Cardiac fibroblast (primary cell): ENCODE measurements around the gene AAK1.

Experiments
- DNase-seq, 2 donors: peaks; one replicate each; pipeline versions ENCODE4 v3.0.0 to v3.0.0-alpha.2; 2010; ENCODE audit warnings: low read depth in 2 of 2
- H3K4me3 ChIP-seq, 2 donors: replicated peaks in 1 of 2; 1 replicate in 1 of 2; 2 replicates in 1 of 2; pipeline ENCODE4 v1.5.1; 2011; ENCODE audit warnings: low read depth in 2 of 2, low read length in 2 of 2, mild to moderate bottlenecking in 2 of 2, moderate library complexity in 1 of 2
- TF ChIP-seq, protein P1 (sequence below): IDR thresholded peaks from one replicate; pipeline ENCODE4 v1.5.1; 2011; ENCODE audit warnings: low read depth, mild to moderate bottlenecking, low read length, inconsistent platforms

AAK1 gene

GRCh38 chr2:69495008-69495407 lies 148.5 kb downstream of the AAK1 start:
- no peak overlapping the region for H3K4me3 ChIP-seq
- TF ChIP-seq, protein P1, sequence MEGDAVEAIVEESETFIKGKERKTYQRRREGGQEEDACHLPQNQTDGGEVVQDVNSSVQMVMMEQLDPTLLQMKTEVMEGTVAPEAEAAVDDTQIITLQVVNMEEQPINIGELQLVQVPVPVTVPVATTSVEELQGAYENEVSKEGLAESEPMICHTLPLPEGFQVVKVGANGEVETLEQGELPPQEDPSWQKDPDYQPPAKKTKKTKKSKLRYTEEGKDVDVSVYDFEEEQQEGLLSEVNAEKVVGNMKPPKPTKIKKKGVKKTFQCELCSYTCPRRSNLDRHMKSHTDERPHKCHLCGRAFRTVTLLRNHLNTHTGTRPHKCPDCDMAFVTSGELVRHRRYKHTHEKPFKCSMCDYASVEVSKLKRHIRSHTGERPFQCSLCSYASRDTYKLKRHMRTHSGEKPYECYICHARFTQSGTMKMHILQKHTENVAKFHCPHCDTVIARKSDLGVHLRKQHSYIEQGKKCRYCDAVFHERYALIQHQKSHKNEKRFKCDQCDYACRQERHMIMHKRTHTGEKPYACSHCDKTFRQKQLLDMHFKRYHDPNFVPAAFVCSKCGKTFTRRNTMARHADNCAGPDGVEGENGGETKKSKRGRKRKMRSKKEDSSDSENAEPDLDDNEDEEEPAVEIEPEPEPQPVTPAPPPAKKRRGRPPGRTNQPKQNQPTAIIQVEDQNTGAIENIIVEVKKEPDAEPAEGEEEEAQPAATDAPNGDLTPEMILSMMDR = no peak

DNA sequence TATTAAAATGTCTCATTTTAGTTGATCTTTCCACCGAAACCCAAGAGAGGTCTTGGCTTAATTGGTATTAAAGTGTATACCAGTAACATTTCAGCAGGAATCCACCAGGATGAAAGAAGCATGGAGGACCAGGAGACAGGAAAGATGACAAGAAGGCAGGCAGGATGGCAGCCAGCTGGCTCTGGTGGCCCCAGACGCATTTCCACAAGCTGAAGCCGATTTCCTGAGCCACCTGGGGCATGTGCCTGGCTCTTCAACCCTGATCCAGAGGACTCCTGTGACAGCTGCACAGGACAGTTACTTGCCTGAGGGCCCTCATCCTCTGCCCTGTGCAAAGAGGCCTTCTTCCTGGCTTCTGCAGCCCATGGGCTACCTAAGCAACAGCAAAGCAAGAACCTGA lies 149.4 kb downstream of the AAK1 start:
- TF ChIP-seq, protein P1 = no peak
- no peak overlapping the region for H3K4me3 ChIP-seq
- no peak for DNase-seq

More at GRCh38 chr2:69495008-69495407, 148.5 kb downstream of the AAK1 start:
- DNase-seq = peak in 1 of 2 donors; percentile 17

- TF ChIP-seq, protein P1 = no peak
- no peak overlapping the region for H3K4me3 ChIP-seq
- DNase-seq = no peak
Measured at GRCh38 chr2:69493268-69493667, 150.3 kb downstream of the AAK1 start.

DNA sequence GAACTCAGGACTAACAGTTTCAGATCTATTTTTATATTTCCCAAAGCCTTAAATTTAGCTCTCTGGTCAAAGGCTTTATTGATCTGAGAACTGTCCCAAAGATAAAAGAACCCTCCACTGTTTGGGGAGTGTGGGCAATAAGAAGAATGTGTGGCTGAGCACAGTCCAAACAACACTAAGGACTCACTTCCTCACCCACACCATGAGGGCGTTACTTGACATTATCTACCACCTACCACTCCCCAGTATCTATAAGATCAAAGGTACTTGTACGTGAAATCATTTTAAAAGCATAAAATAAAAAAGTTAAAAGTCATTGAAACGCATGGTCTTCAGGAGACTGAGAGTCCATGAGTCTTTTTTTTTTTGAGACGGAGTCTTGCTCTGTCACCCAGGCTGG lies 151.7 kb downstream of the AAK1 start:
- DNase-seq = no peak
- no peak overlapping the region for H3K4me3 ChIP-seq
- TF ChIP-seq, protein P1 = no peak

- H3K4me3 ChIP-seq = no peak overlapping the region
- TF ChIP-seq, protein P1 = no peak
- no peak for DNase-seq
Measured at GRCh38 chr2:69490486-69490885, 153.1 kb downstream of the AAK1 start.

DNA sequence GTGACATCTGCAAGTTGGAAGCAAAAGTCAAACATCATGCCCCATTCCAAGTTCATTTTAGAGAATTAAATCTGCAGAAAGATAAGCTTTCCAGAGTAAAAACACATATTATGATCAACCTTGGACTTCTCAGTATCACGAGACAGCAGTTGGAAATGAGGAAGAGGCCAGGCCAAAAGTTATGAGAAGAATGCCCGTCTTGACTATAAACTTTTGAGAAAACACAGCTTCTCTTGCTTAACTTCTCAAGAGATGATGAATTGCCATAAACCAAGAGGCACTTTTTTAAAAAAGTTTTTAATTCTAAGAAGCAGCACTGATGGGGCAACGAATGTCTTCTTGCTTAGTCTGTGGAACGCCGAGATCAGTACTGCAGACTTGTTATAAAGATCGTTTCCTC lies 153.7 kb downstream of the AAK1 start:
- TF ChIP-seq, protein P1 = no peak
- no peak overlapping the region for H3K4me3 ChIP-seq
- DNase-seq = peak in 1 of 2 donors; percentile 29

DNA sequence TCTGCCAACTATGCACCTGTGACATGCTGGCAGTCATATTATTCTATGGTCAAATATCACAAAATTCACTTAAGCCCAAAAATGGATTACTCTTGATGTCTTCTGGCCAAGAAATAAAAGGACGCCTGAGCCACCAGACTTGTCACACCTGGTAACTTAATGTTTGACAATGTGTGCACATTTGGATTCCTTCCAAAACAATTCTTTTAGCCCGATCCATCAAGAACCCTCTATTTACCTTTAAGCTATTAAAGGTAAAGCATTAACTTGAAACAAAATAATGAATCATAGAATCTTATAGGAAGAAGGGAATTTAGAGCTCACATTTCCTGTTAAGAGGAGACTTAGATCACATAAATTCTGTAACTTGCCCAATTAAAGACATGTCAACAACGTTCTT lies 159.8 kb downstream of the AAK1 start:
- H3K4me3 ChIP-seq = no peak overlapping the region
- TF ChIP-seq, protein P1 = no peak
- DNase-seq = no peak
